Peyer's patch (tissue), 4 donors: Measurements from ENCODE around the gene LSM4. TPM values are rescaled to one million over a fixed set of nuclear protein-coding genes. Genes with fewer than 3 reads are reported as not detected.

Experiments used
- DNase-seq, 3 donors: peaks; one replicate each; pipeline ENCODE4 v3.0.0-alpha.2; 2017 to 2019
- H3K27ac ChIP-seq, 4 donors: fragments of 200-600 bp; sonication (generic); one replicate each; pipeline ENCODE4 v1.5.1; 2016 to 2019
- H3K27me3 ChIP-seq, 2 donors: fragments of 200-600 bp; sonication (generic); one replicate each; pipeline ENCODE4 v1.5.1; 2019
- H3K36me3 ChIP-seq, 3 donors: fragments of 200-600 bp; sonication (generic); one replicate each; pipeline ENCODE4 v1.5.1; 2016 to 2019
- H3K4me1 ChIP-seq, 4 donors: fragments of 200-600 bp; sonication (generic); one replicate each; pipeline ENCODE4 v1.5.1; 2016 to 2019
- H3K4me3 ChIP-seq, 4 donors: fragments of 200-600 bp; sonication (generic); 1 replicate in 3 of 4; 2 replicates in 1 of 4; pipeline ENCODE4 v1.5.1; 2016 to 2019; ENCODE audit warnings: mild to moderate bottlenecking in 1 of 4
- H3K9me3 ChIP-seq, 4 donors: fragments of 200-600 bp; sonication (generic); one replicate each; pipeline ENCODE4 v1.5.1; 2016 to 2019; ENCODE audit warnings: mild to moderate bottlenecking in 1 of 4
- POLR2A ChIP-seq, 2 donors: fragments of 450-650 bp; IDR thresholded peaks; one replicate each; pipeline ENCODE4 v1.5.1; 2017; ENCODE audit warnings: antibody characterized with exemption in 2 of 2, mild to moderate bottlenecking in 2 of 2, moderate library complexity in 2 of 2
- total RNA-seq, 4 donors: library from RNA; depleted of rRNA; stranded (reverse); fragments of >200 nt; gene quantifications; one replicate each; pipeline ENCODE4 v1.1.0, GENCODE V29; 2016
- TF ChIP-seq, protein P1 (sequence below), 6 experiments: fragments of 450-650 bp in 4 of 6; fragments of 200-600 bp in 2 of 6; sonication (generic) in 1 of 6; IDR thresholded peaks; one replicate each; pipeline ENCODE4 v1.5.1; 2017 to 2019; ENCODE audit warnings: antibody characterized with exemption in 6 of 6, mild to moderate bottlenecking in 3 of 6, moderate library complexity in 1 of 6

Gene LSM4
- total RNA-seq, 4 donors from 2014 or later, result 102 to 193 (median 178) TPM

DNA sequence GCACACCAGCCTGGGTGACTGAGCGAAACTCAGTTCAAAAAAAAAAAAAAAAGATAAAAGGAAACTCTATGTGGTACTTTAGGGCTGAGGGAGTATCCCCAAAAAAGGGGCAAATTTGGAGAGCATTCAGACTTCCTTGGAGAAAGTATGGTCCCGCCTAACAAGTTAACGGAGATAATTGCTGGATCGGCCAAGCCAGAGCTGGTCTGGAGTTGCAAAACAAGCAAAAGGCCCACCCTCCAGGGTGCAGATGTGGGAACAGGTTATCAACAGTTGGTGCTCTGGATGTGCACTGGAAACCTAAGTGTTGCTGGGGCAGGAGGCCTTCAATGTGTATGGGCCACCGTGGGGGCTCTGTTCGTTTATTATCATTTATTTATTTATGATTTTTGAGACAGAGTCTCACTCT, 51.4 kb downstream of the LSM4 start:
- Histone ChIP-seq H3K27me3 (no peaks in the 10 kb centered on the region), H3K36me3 (peaks cover 0 to 38% (median 0%) of the 10 kb centered on the region in 3 donors), H3K4me1 (peaks cover 0 to 38% (median 11%) of the 10 kb centered on the region in 4 donors), H3K27ac (no peak overlapping the region), H3K4me3 (no peak overlapping the region), H3K9me3 (no peaks in the 10 kb centered on the region)
- no peak for TF ChIP-seq POLR2A (IDR thresholded peaks at IDR 0.05)
- TF ChIP-seq, protein P1, sequence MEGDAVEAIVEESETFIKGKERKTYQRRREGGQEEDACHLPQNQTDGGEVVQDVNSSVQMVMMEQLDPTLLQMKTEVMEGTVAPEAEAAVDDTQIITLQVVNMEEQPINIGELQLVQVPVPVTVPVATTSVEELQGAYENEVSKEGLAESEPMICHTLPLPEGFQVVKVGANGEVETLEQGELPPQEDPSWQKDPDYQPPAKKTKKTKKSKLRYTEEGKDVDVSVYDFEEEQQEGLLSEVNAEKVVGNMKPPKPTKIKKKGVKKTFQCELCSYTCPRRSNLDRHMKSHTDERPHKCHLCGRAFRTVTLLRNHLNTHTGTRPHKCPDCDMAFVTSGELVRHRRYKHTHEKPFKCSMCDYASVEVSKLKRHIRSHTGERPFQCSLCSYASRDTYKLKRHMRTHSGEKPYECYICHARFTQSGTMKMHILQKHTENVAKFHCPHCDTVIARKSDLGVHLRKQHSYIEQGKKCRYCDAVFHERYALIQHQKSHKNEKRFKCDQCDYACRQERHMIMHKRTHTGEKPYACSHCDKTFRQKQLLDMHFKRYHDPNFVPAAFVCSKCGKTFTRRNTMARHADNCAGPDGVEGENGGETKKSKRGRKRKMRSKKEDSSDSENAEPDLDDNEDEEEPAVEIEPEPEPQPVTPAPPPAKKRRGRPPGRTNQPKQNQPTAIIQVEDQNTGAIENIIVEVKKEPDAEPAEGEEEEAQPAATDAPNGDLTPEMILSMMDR (IDR thresholded peaks at IDR 0.05), result no peak
- DNase-seq, result no peak

DNA sequence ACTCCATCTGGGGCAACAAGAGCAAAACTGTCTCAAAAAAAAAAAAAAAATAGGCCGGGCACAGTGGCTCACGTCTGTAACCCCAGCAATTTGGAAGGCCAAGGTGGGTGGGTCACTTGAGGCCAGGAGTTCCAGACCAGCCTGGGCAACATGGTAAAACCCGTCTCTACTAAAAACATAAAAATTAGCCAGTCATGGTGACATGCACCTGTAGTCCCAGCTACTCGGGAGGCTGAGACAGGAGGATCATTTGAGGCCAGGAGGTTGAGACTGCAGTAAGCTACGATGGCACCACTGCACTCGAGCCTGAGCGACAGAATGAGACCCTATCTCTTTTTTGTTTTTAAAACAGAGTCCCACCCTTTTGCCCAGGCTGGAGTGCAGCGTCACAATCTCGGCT, 52.5 kb downstream of the LSM4 start:
- Histone ChIP-seq H3K36me3 (peaks cover 0 to 43% (median 0%) of the 10 kb centered on the region in 3 donors), H3K4me3 (no peak overlapping the region), H3K27me3 (no peaks in the 10 kb centered on the region), H3K9me3 (no peaks in the 10 kb centered on the region), H3K4me1 (peaks cover 0 to 27% (median 8%) of the 10 kb centered on the region in 4 donors), H3K27ac (no peak overlapping the region)
- TF ChIP-seq, protein P1 (IDR thresholded peaks at IDR 0.05), result no peak
- no peak for TF ChIP-seq POLR2A (IDR thresholded peaks at IDR 0.05)
- DNase-seq, result no peak

DNA sequence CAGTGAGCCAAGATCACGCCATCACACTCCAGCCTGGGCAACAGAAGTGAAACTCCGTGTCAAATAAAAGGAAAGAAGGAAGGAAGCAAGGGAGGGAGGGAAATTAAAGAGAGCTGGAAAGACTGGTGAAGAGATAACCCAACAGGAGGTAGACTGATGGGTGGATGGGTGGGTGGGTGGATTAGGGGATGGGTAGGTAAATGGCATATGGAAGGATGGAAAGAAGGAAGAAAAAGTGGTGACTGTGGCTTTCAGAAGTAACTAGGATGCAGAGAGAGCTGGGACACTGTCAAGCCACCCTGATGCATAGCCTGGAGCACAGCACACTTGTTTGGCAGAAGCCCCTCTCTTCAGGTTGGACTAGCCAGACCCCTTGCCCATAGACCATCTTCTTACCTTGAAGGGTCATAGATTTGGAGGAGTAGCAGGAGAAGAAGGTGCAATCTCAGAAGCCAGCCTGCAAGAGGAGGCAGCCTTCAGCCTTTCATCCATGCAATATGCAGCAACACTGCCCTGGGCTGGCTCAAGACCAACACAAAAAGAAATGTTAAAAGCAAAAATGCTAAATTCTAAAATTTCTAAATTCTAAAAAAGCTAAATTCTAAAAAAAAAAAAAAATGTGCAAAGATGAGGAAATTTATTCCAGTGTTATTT, 53.7 kb downstream of the LSM4 start:
- DNase-seq, result no peak
- peaks cover 0 to 15% (median 3%) of the 10 kb centered on the region in 4 donors for H3K4me1 ChIP-seq
- H3K27me3 ChIP-seq, result no peaks in the 10 kb centered on the region
- H3K4me3 ChIP-seq, result no peak overlapping the region
- peaks cover 0 to 54% (median 0%) of the 10 kb centered on the region in 3 donors for H3K36me3 ChIP-seq
- no peaks in the 10 kb centered on the region for H3K9me3 ChIP-seq
- no peak for TF ChIP-seq POLR2A (IDR thresholded peaks at IDR 0.05)
- TF ChIP-seq, protein P1 (IDR thresholded peaks at IDR 0.05), result no peak
- no peak overlapping the region for H3K27ac ChIP-seq

DNA sequence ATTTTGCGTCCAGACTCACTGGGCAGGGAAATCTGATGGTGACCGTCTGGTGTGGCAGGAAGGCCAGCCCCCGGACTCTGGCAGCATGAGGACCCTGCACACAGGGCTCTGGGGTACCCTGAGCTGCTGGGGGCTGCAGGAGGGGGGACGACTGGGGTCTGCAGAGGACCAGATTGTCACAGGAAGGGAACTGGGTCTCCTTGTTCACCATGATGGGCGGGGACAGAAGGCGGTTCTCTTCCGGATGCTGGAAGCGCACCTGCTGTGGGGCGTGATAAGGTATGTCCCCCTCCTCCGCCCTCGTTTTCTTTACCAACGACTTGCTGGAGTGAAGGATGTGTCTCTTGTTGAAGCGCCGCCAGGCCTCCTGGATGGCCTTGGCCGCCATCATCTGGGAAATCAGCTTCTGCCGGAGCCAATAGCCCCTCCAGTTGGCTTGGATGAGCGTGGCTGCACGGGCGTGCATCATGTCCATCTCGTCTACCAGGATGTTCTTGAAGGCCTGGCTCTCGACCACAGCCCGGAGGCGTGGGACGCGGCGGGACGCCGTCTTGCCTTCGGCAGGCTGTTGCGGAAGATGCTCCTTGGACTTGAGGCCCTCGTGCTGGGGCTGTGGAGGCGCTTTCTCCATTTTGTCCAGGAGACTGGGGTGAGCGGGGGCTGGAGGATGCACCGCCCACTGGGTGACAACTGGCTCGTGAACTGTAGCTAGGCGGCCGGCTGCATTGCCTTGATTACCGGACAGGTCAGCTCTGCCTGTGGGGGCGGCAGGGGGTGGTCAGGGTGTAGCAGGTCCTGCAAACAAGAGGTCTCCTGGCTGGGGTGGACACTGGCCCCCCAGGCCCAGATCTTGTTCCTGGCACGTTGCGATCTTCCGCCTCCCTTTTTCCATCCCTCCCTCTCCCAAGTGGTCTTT, 55.8 kb downstream of the LSM4 start:
- Histone ChIP-seq H3K4me3 (no peak overlapping the region), H3K27ac (no peak overlapping the region), H3K4me1 (no peaks in the 10 kb centered on the region), H3K9me3 (no peaks in the 10 kb centered on the region), H3K27me3 (no peaks in the 10 kb centered on the region), H3K36me3 (peaks cover 0 to 51% (median 0%) of the 10 kb centered on the region in 3 donors)
- TF ChIP-seq POLR2A (IDR thresholded peaks at IDR 0.05), result no peak
- TF ChIP-seq, protein P1 (IDR thresholded peaks at IDR 0.05), result no peak
- DNase-seq, result no peak

DNA sequence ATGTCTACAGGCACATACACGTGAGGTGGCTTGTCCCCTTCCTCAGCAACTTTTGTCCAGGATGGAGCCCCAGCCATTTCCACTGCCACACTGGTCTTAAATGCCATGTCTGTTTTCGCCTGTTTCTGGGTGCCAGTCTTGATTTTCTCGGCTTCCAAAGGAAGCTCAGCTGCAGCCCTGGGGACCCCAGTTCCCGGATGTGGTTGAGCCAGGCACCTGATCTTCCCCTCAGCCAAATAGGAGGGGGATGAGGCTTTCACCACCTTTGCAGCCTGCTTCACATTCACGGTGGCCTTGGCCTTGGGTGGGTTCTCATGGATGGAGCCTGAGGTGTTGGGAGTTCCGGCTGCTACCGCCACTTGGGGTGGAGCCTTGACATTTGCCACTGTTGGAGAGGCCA, 57.3 kb downstream of the LSM4 start:
- no peaks in the 10 kb centered on the region for H3K27me3 ChIP-seq
- H3K4me1 ChIP-seq, result no peaks in the 10 kb centered on the region
- H3K36me3 ChIP-seq, result peaks cover 0 to 51% (median 0%) of the 10 kb centered on the region in 3 donors
- no peak overlapping the region for H3K4me3 ChIP-seq
- TF ChIP-seq POLR2A (IDR thresholded peaks at IDR 0.05), result no peak
- TF ChIP-seq, protein P1 (IDR thresholded peaks at IDR 0.05), result no peak
- no peak overlapping the region for H3K27ac ChIP-seq
- no peak for DNase-seq
- H3K9me3 ChIP-seq, result no peaks in the 10 kb centered on the region
